Measurements from ENCODE around the gene DGKB. TPM values are rescaled to one million over a fixed set of nuclear protein-coding genes. Genes with fewer than 3 reads are reported as not detected.

Gene DGKB
- total RNA-seq, 2 experiments from 2014 or later = not detected

GRCh38 chr7:14400271-14400670 lies 502.3 kb downstream of the DGKB start:
- H3K9me3 Mint-ChIP-seq = no peaks in the 10 kb centered on the region
- DNase-seq = no peak
- POLR2A ChIA-PET = no interaction called here
- no peak overlapping the region for H3K4me3 Mint-ChIP-seq
- H3K27ac Mint-ChIP-seq = no peak overlapping the region
- no peaks in the 10 kb centered on the region for H3K27me3 Mint-ChIP-seq
- H3K36me3 Mint-ChIP-seq (ENCODE audit: low read depth) = no peaks in the 10 kb centered on the region
- CTCF ChIA-PET = no interaction called here
- no peaks in the 10 kb centered on the region for H3K4me1 Mint-ChIP-seq

DNA sequence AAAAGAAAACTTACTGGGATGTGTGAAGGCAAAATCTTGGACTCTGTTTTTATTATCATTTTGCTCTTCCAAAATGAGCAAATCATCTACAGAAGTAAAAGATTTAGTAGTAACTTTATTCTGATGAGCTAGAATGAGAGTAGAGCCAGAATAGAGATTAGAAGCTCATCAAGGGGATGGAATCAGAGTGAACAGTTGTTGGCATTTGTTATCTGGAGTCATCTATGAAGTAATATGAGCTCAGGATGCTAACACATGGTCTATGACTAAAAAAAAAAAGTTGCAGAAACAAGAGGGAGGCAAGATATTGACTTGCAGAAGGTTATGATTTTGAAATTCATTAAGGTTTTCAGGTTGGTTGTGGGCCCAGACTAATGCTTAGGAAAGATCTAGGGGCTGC lies 504.0 kb downstream of the DGKB start:
- H3K36me3 Mint-ChIP-seq (ENCODE audit: low read depth) = no peaks in the 10 kb centered on the region
- no peak overlapping the region for H3K27ac Mint-ChIP-seq
- H3K9me3 Mint-ChIP-seq = no peaks in the 10 kb centered on the region
- no peak for DNase-seq
- CTCF ChIA-PET = no interaction called here
- no peaks in the 10 kb centered on the region for H3K4me1 Mint-ChIP-seq
- POLR2A ChIA-PET = no interaction called here
- H3K4me3 Mint-ChIP-seq = no peak overlapping the region
- no peaks in the 10 kb centered on the region for H3K27me3 Mint-ChIP-seq

- Mint-ChIP-seq H3K27me3 (no peaks in the 10 kb centered on the region), H3K27ac (no peak overlapping the region), H3K9me3 (no peaks in the 10 kb centered on the region), H3K36me3 (ENCODE audit: low read depth) (no peaks in the 10 kb centered on the region), H3K4me3 (no peak overlapping the region), H3K4me1 (no peaks in the 10 kb centered on the region)
- CTCF ChIA-PET = no interaction called here
- POLR2A ChIA-PET = no interaction called here
- no peak for DNase-seq
Observed at GRCh38 chr7:14395860-14396259, 506.7 kb downstream of the DGKB start.

- Mint-ChIP-seq H3K36me3 (ENCODE audit: low read depth) (no peaks in the 10 kb centered on the region), H3K9me3 (no peaks in the 10 kb centered on the region), H3K27ac (no peak overlapping the region), H3K4me3 (no peak overlapping the region), H3K4me1 (no peaks in the 10 kb centered on the region), H3K27me3 (no peaks in the 10 kb centered on the region)
- POLR2A ChIA-PET = no interaction called here
- CTCF ChIA-PET = no interaction called here
- DNase-seq = no peak
Observed at GRCh38 chr7:14394786-14395185, 507.8 kb downstream of the DGKB start.

DNA sequence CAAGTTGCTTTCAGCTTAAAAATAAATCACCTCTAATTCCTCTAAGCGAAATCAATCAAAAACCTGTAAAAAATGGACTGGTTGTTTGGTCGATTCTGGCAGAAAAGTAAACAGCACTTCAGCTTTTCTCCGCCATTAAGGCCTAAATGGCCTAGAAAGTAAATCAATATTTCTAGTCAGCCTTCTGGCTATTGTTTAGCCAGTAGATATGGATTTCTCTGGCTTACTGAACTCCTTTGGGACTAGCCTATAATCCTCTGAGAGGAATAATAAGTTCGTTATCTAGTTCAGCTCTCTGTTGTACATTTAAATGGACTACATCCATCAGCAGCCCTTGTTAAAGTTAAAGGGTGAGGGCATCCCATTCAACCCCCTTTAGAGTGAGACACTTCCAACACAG lies 513.0 kb downstream of the DGKB start:
- H3K4me1 Mint-ChIP-seq = no peaks in the 10 kb centered on the region
- ChIA-PET CTCF (no interaction called here), POLR2A (no interaction called here)
- H3K36me3 Mint-ChIP-seq (ENCODE audit: low read depth) = no peaks in the 10 kb centered on the region
- H3K27me3 Mint-ChIP-seq = no peaks in the 10 kb centered on the region
- no peak overlapping the region for H3K27ac Mint-ChIP-seq
- no peaks in the 10 kb centered on the region for H3K9me3 Mint-ChIP-seq
- no peak overlapping the region for H3K4me3 Mint-ChIP-seq
- no peak for DNase-seq

DNA sequence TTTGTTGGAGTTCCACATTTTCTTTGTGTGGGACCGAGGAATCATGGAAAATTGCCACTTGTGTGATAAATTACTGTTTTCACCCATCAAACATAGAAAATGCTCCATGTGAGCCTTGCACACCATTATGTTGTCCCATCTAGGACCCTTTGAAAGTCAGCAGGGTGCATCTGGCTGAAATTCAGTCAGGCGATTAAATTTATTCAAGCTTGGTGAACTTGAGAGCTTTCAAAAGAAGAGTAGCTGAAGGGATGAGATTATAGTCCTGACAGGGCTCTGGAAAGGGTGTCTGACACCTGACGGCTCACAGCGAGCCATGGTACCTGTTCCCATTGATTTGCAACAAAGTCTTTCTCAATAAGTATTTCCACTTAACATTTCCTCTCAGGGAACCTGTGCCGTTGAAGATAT lies 513.4 kb downstream of the DGKB start:
- ChIA-PET POLR2A (no interaction called here), CTCF (no interaction called here)
- no peak for DNase-seq
- Mint-ChIP-seq H3K27me3 (no peaks in the 10 kb centered on the region), H3K9me3 (no peaks in the 10 kb centered on the region), H3K27ac (no peak overlapping the region), H3K4me1 (no peaks in the 10 kb centered on the region), H3K36me3 (ENCODE audit: low read depth) (no peaks in the 10 kb centered on the region), H3K4me3 (no peak overlapping the region)

DNA sequence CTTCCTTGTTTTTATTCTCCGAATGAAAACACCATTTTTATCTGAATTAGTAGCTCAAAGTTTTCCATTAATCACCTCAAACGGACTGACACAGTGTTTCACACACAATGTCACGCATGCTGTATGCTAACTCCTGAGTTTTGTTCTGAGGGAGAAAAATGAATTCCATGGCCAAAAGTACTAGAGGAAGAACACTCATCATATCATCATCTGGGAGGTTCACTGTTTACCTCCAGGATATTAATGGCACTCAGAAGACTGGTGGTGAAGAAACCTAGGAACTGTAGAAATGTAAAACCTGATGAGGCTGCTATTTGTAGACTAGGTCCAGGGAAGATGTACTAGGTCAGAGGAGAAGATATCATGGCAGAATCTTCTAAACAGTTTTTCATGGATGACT lies 517.5 kb downstream of the DGKB start:
- DNase-seq = no peak
- H3K4me1 Mint-ChIP-seq = no peaks in the 10 kb centered on the region
- H3K27ac Mint-ChIP-seq = no peak overlapping the region
- CTCF ChIA-PET = no interaction called here
- POLR2A ChIA-PET = no interaction called here
- H3K27me3 Mint-ChIP-seq = no peaks in the 10 kb centered on the region
- H3K4me3 Mint-ChIP-seq = no peak overlapping the region
- no peaks in the 10 kb centered on the region for H3K36me3 Mint-ChIP-seq (ENCODE audit: low read depth)
- H3K9me3 Mint-ChIP-seq = no peaks in the 10 kb centered on the region

GRCh38 chr7:14381936-14382335 lies 520.6 kb downstream of the DGKB start:
- H3K4me1 Mint-ChIP-seq = no peaks in the 10 kb centered on the region
- no peaks in the 10 kb centered on the region for H3K9me3 Mint-ChIP-seq
- CTCF ChIA-PET = no interaction called here
- H3K4me3 Mint-ChIP-seq = no peak overlapping the region
- DNase-seq = no peak
- no peak overlapping the region for H3K27ac Mint-ChIP-seq
- POLR2A ChIA-PET = no interaction called here
- no peaks in the 10 kb centered on the region for H3K27me3 Mint-ChIP-seq
- no peaks in the 10 kb centered on the region for H3K36me3 Mint-ChIP-seq (ENCODE audit: low read depth)

DNA sequence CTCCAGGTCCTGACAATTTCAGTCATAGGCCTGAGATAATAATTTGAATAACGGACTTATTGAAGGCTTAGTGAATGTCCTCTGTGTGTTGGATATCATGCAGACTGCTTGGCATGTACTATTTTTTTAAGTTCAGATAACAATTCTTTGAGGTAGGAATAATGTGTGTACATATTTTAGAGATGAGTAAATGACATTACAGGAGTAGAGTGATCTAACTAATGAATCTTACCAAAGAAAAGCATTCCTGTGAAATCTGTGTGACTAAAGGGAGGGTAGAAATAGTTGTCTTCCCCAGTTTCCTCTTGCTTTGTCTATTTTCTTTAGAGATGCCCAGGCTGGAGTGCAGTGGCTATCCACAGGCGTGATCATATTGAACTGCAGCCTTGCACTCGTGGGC lies 521.2 kb downstream of the DGKB start:
- Mint-ChIP-seq H3K9me3 (no peaks in the 10 kb centered on the region), H3K27ac (no peak overlapping the region), H3K27me3 (no peaks in the 10 kb centered on the region), H3K4me3 (no peak overlapping the region), H3K36me3 (ENCODE audit: low read depth) (no peaks in the 10 kb centered on the region), H3K4me1 (no peaks in the 10 kb centered on the region)
- ChIA-PET POLR2A (no interaction called here), CTCF (no interaction called here)
- no peak for DNase-seq

- Mint-ChIP-seq H3K36me3 (ENCODE audit: low read depth) (no peaks in the 10 kb centered on the region), H3K27me3 (no peaks in the 10 kb centered on the region), H3K27ac (no peak overlapping the region), H3K4me1 (no peaks in the 10 kb centered on the region), H3K9me3 (no peaks in the 10 kb centered on the region), H3K4me3 (no peak overlapping the region)
- ChIA-PET CTCF (no interaction called here), POLR2A (no interaction called here)
- DNase-seq = no peak
Observed at GRCh38 chr7:14380881-14381280, 521.7 kb downstream of the DGKB start.

- H3K27ac Mint-ChIP-seq = no peak overlapping the region
- CTCF ChIA-PET = no interaction called here
- no peaks in the 10 kb centered on the region for H3K4me1 Mint-ChIP-seq
- H3K36me3 Mint-ChIP-seq (ENCODE audit: low read depth) = no peaks in the 10 kb centered on the region
- H3K9me3 Mint-ChIP-seq = no peaks in the 10 kb centered on the region
- no peak for DNase-seq
- no peak overlapping the region for H3K4me3 Mint-ChIP-seq
- POLR2A ChIA-PET = no interaction called here
- no peaks in the 10 kb centered on the region for H3K27me3 Mint-ChIP-seq
Observed at GRCh38 chr7:14377646-14378266, 524.8 kb downstream of the DGKB start.

GRCh38 chr7:14376711-14377110 lies 525.8 kb downstream of the DGKB start:
- Mint-ChIP-seq H3K4me1 (no peaks in the 10 kb centered on the region), H3K27ac (no peak overlapping the region), H3K4me3 (no peak overlapping the region), H3K27me3 (no peaks in the 10 kb centered on the region), H3K9me3 (no peaks in the 10 kb centered on the region), H3K36me3 (ENCODE audit: low read depth) (no peaks in the 10 kb centered on the region)
- POLR2A ChIA-PET = no interaction called here
- no peak for DNase-seq
- CTCF ChIA-PET = no interaction called here

DNA sequence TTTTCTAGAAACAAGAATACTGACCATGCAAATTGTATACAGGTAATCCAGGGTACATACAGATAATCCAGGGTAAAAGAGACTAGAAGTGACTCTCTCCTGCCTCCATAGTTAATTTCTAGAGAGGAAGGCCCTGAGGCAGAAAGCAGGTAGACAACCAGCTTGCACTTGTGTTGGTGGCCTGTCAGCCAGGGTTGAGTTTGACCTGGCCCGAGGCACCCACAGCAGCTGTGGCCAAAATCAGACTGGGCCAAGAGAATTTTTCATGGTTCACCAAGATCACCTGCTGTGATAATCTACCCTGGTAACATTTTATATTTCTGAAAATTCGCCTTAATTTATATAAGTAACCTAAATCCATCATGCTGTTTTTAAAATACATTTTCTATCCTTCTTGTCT lies 526.6 kb downstream of the DGKB start:
- Mint-ChIP-seq H3K9me3 (no peaks in the 10 kb centered on the region), H3K4me3 (no peak overlapping the region), H3K36me3 (ENCODE audit: low read depth) (no peaks in the 10 kb centered on the region), H3K4me1 (no peaks in the 10 kb centered on the region), H3K27me3 (no peaks in the 10 kb centered on the region), H3K27ac (no peak overlapping the region)
- ChIA-PET POLR2A (no interaction called here), CTCF (no interaction called here)
- no peak for DNase-seq

DNA sequence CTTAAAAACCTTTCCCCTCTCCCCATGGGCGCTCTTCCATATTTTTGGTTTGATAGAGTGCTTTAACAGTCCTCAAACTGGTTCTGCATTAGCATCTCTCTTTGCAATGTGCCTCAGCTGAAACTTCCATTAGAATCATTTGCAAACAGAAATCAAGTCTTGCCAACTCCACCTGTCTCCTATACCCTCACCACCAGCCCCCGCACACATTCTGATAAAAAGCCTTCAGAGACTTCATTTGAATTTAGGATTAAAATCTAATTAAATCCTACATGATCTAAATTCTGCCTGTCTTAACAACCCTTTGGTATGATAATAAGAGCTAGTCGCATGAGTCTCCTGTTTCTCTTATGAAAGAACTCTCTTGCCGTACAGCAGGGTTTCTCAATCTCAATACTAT lies 528.2 kb downstream of the DGKB start:
- no peaks in the 10 kb centered on the region for H3K4me1 Mint-ChIP-seq
- no peak for DNase-seq
- ChIA-PET POLR2A (no interaction called here), CTCF (no interaction called here)
- H3K4me3 Mint-ChIP-seq = no peak overlapping the region
- H3K27ac Mint-ChIP-seq = no peak overlapping the region
- H3K9me3 Mint-ChIP-seq = no peaks in the 10 kb centered on the region
- H3K36me3 Mint-ChIP-seq (ENCODE audit: low read depth) = no peaks in the 10 kb centered on the region
- no peaks in the 10 kb centered on the region for H3K27me3 Mint-ChIP-seq

- Mint-ChIP-seq H3K27ac (no peak overlapping the region), H3K27me3 (no peaks in the 10 kb centered on the region), H3K4me3 (no peak overlapping the region), H3K4me1 (no peaks in the 10 kb centered on the region), H3K36me3 (ENCODE audit: low read depth) (no peaks in the 10 kb centered on the region), H3K9me3 (peaks cover 10% of the 10 kb centered on the region)
- CTCF ChIA-PET = no interaction called here
- POLR2A ChIA-PET = no interaction called here
- DNase-seq = no peak
Observed at GRCh38 chr7:14368285-14368684, 534.3 kb downstream of the DGKB start.

All from activated CD4-positive, alpha-beta memory T cell treated with anti-CD3 and anti-CD28 coated beads, Interleukin-2, amount 10 ng/mL, durations not matched to agents 7 days and 5 days (primary cell).